H1 (cell line): ENCODE data around the gene HTR2C. TPM values are rescaled to one million over a fixed set of nuclear protein-coding genes. Genes with fewer than 3 reads are reported as not detected.

Experiments used
- CTCF ChIA-PET: fragments of 300-600 bp; sonication (Branson Sonifier 250); formaldehyde crosslinking; loops from one replicate; lab custom pipeline; 2021; ENCODE audit not compliant: partially characterized antibody; lab: Charles Lee
- POLR2A ChIA-PET: fragments of 300-600 bp; sonication (Branson Sonifier 250); formaldehyde crosslinking; loops from one replicate; lab custom pipeline; 2021; ENCODE audit warnings: inconsistent platforms; ENCODE audit not compliant: partially characterized antibody; lab: Charles Lee
- DNase-seq, 2 experiments: peaks; one replicate each; pipeline versions ENCODE4 v3.0.0 to v3.0.0-alpha.2; 2010 to 2022; ENCODE audit warnings: low spot score in 2 of 2, low read depth in 1 of 2, mixed read lengths in 1 of 2
- FAIRE-seq: peaks from 2 replicates; lab custom pipeline; 2011; peaks lifted over from hg19 to GRCh38; lab: Jason Lieb, UNC
- H2AFZ ChIP-seq: 2 replicates; pipeline ENCODE4 v1.8.1; 2012; ENCODE audit warnings: low read length, inconsistent platforms
- H2AK5ac ChIP-seq: 2 replicates; pipeline ENCODE4 v1.6.1; 2013; ENCODE audit warnings: low read depth, low read length
- H2BK120ac ChIP-seq: replicated peaks from 2 replicates; pipeline ENCODE3; 2013; ENCODE audit warnings: low read depth, low read length, inconsistent platforms
- H2BK12ac ChIP-seq: 2 replicates; pipeline ENCODE4 v1.6.1; 2013; ENCODE audit warnings: low read depth, low read length
- H2BK15ac ChIP-seq: 2 replicates; pipeline ENCODE4 v1.6.1; 2013; ENCODE audit warnings: low read length
- H2BK20ac ChIP-seq: 2 replicates; pipeline ENCODE4 v1.6.1; 2013; ENCODE audit warnings: low read length
- H2BK5ac ChIP-seq: 2 replicates; pipeline ENCODE4 v1.6.1; 2013; ENCODE audit warnings: low read depth, low read length
- H3K14ac ChIP-seq: 2 replicates; pipeline ENCODE4 v1.6.1; 2013; ENCODE audit warnings: inconsistent platforms; ENCODE audit not compliant: insufficient read length
- H3K18ac ChIP-seq: 2 replicates; pipeline ENCODE4 v1.6.1; 2013; ENCODE audit warnings: low read length; ENCODE audit errors: extremely low read depth
- H3K23ac ChIP-seq: 2 replicates; pipeline ENCODE4 v1.6.1; 2013; ENCODE audit warnings: inconsistent platforms; ENCODE audit not compliant: insufficient read length
- H3K23me2 ChIP-seq: 2 replicates; pipeline ENCODE4 v1.6.1; 2013; ENCODE audit warnings: low read depth, low read length
- H3K27ac ChIP-seq: 2 replicates; pipeline ENCODE4 v1.6.1; 2011; ENCODE audit warnings: low read depth, low read length, inconsistent platforms
- H3K27me3 ChIP-seq, 4 experiments: replicated peaks in 1 of 4; 1 replicate in 1 of 4; 2 replicates in 3 of 4; pipeline versions ENCODE4 v1.6.1 to v1.8.1; 2011 to 2013; ENCODE audit warnings: low read length in 3 of 4, mild to moderate bottlenecking in 3 of 4, inconsistent platforms in 2 of 4, mixed read lengths in 2 of 4, moderate library complexity in 1 of 4; ENCODE audit not compliant: control insufficient read depth in 3 of 4, insufficient read depth in 3 of 4; ENCODE audit errors: extremely low read depth in 1 of 4
- H3K36me3 ChIP-seq, 4 experiments: 2 replicates each; pipeline versions ENCODE4 v1.6.1 to v1.8.1; 2011 to 2013; ENCODE audit warnings: mild to moderate bottlenecking in 4 of 4, low read length in 3 of 4, moderate library complexity in 2 of 4, control low read depth in 1 of 4, inconsistent platforms in 1 of 4; ENCODE audit not compliant: insufficient read depth in 4 of 4, control insufficient read depth in 2 of 4
- H3K4ac ChIP-seq: replicated peaks from 2 replicates; pipeline ENCODE3; 2013; ENCODE audit warnings: low read length, low read depth, mixed read lengths, inconsistent platforms; ENCODE audit not compliant: insufficient read length
- H3K4me1 ChIP-seq, 4 experiments: replicated peaks in 1 of 4; 1 replicate in 1 of 4; 2 replicates in 3 of 4; pipeline versions ENCODE4 v1.6.1 to v1.8.1; 2011 to 2013; ENCODE audit warnings: low read length in 3 of 4, inconsistent platforms in 2 of 4, mixed read lengths in 1 of 4; ENCODE audit not compliant: insufficient read depth in 4 of 4, control insufficient read depth in 3 of 4
- H3K4me2 ChIP-seq, 2 experiments: 2 replicates each; pipeline versions ENCODE4 v1.6.1 to v1.8.1; 2011 to 2013; ENCODE audit warnings: low read depth in 2 of 2, low read length in 2 of 2, control low read depth in 1 of 2, inconsistent platforms in 1 of 2, mild to moderate bottlenecking in 1 of 2; ENCODE audit not compliant: insufficient read depth in 1 of 2
- H3K4me3 ChIP-seq, 4 experiments: fragments of 200-600, 300-600 bp in 1 of 4; sonication (generic), shearing (Covaris generic), sonication (Bioruptor Twin) in 1 of 4; 2 replicates each; pipeline versions ENCODE4 v1.5.1 to v1.8.1; 2011 to 2016; ENCODE audit warnings: low read length in 4 of 4, low read depth in 3 of 4, control low read depth in 2 of 4, inconsistent platforms in 2 of 4, mild to moderate bottlenecking in 2 of 4, mixed read lengths in 1 of 4, moderate library complexity in 1 of 4; ENCODE audit not compliant: insufficient read depth in 2 of 4; ENCODE audit errors: extremely low read depth in 1 of 4
- H3K56ac ChIP-seq: replicated peaks from 2 replicates; pipeline ENCODE3; 2013; ENCODE audit warnings: low read depth, mild to moderate bottlenecking, mixed read lengths, low read length, inconsistent platforms; ENCODE audit not compliant: insufficient read length
- H3K79me1 ChIP-seq: 2 replicates; pipeline ENCODE4 v1.6.1; 2013; ENCODE audit warnings: low read depth, low read length, control low read depth
- H3K79me2 ChIP-seq, 2 experiments: 2 replicates each; pipeline versions ENCODE4 v1.6.1 to v1.8.1; 2012 to 2013; ENCODE audit warnings: low read length in 2 of 2, mild to moderate bottlenecking in 2 of 2, inconsistent platforms in 1 of 2; ENCODE audit not compliant: insufficient read depth in 2 of 2, control insufficient read depth in 1 of 2
- H3K9ac ChIP-seq, 4 experiments: replicated peaks in 1 of 4; 1 replicate in 1 of 4; 2 replicates in 3 of 4; pipeline versions ENCODE4 v1.6.1 to v1.8.1; 2011 to 2013; ENCODE audit warnings: low read depth in 3 of 4, low read length in 3 of 4, control low read depth in 2 of 4, mild to moderate bottlenecking in 2 of 4, moderate library complexity in 2 of 4, inconsistent platforms in 1 of 4; ENCODE audit errors: extremely low read depth in 1 of 4
- H3K9me3 ChIP-seq, 2 experiments: 2 replicates each; pipeline versions ENCODE4 v1.6.1 to v1.8.1; 2012 to 2013; ENCODE audit warnings: mild to moderate bottlenecking in 2 of 2, moderate library complexity in 2 of 2, control low read depth in 1 of 2, inconsistent platforms in 1 of 2, low read depth in 1 of 2, low read length in 1 of 2, mixed read lengths in 1 of 2; ENCODE audit not compliant: insufficient read depth in 2 of 2
- H4K20me1 ChIP-seq, 2 experiments: replicated peaks in 1 of 2; 2 replicates each; pipeline versions ENCODE3 to v1.8.1; 2011 to 2013; ENCODE audit warnings: inconsistent platforms in 2 of 2, low read length in 2 of 2, mild to moderate bottlenecking in 1 of 2; ENCODE audit not compliant: insufficient read depth in 2 of 2, control insufficient read depth in 1 of 2
- H4K5ac ChIP-seq: 2 replicates; pipeline ENCODE4 v1.6.1; 2013; ENCODE audit warnings: low read length, low read depth, mixed read lengths, inconsistent platforms; ENCODE audit not compliant: insufficient read length
- H4K8ac ChIP-seq: 2 replicates; pipeline ENCODE4 v1.8.0; 2013; ENCODE audit warnings: mild to moderate bottlenecking, moderate library complexity, low read length, inconsistent platforms; ENCODE audit not compliant: insufficient read depth; ENCODE audit errors: extremely low read depth
- H4K91ac ChIP-seq: replicated peaks from 2 replicates; pipeline ENCODE3; 2013; ENCODE audit warnings: low read length, mixed read lengths, inconsistent platforms; ENCODE audit not compliant: insufficient read length
- ASH2L ChIP-seq: fragments of 200-600, 300-600 bp; sonication (generic); IDR thresholded peaks from one replicate; pipeline ENCODE4 v1.7.1; 2017; ENCODE audit warnings: low read length
- CEBPB ChIP-seq: IDR thresholded peaks from 2 replicates; pipeline ENCODE4 v1.6.1; 2012; ENCODE audit warnings: low read depth, low read length
- JUN ChIP-seq: IDR thresholded peaks from 2 replicates; pipeline ENCODE4 v1.6.1; 2011; ENCODE audit warnings: low read depth, mild to moderate bottlenecking, improper control_type of control experiment, low read length
- SUZ12 ChIP-seq: fragments of 200-600 bp; sonication (generic); IDR thresholded peaks from 2 replicates; pipeline ENCODE4 v1.6.1; 2012; ENCODE audit warnings: mild to moderate bottlenecking, inconsistent platforms, low read length, moderate library complexity, mixed read lengths
- WGBS, 2 experiments: shearing (Covaris generic) in 1 of 2; methylation state at CpG; one replicate each; pipeline versions ENCODE4 v1.1.6 to v1.1.7; 2013 to 2015; ENCODE audit warnings: low lambda C conversion rate in 2 of 2, mixed read lengths in 2 of 2, inconsistent platforms in 1 of 2, low coverage in 1 of 2, missing lambda C conversion rate in 1 of 2; ENCODE audit not compliant: insufficient replicate concordance in 2 of 2, insufficient coverage in 1 of 2, insufficient read length in 1 of 2; ENCODE audit errors: extremely low coverage in 1 of 2, missing lambda C conversion rate in 1 of 2; 5-methylcytosine and 5-hydroxymethylcytosine counted together
- polyA plus RNA-seq, 7 experiments: library from polyadenylated mRNA; depleted of rRNA in 3 of 7; stranded (reverse) in 5 of 7; unstranded in 2 of 7; fragments of >200 nt in 5 of 7; fragments of 200-250 nt in 2 of 7; gene quantifications; 1 replicate in 5 of 7; 2 replicates in 1 of 7; 4 replicates in 1 of 7; pipeline versions ENCODE4 v1.2.1 to v1.2.3, GENCODE V29; 2011 to 2013; ENCODE audit warnings: missing spikeins in 2 of 7, mixed read lengths in 2 of 7
- total RNA-seq: library from RNA; stranded (reverse); fragmentation: NEBNext Ultra II Directional; extraction: Animal tissue kit (Norgen Biotek cat#: 25700); gene quantifications from 2 replicates; pipeline ENCODE4 v1.2.1, GENCODE V29; 2021

Gene HTR2C
- total and polyA plus RNA-seq, 2 of the 8 experiments (the other 6 are each of a cell fraction or from before 2014, with no cell fraction given): 1.7 to 2.0 TPM

DNA sequence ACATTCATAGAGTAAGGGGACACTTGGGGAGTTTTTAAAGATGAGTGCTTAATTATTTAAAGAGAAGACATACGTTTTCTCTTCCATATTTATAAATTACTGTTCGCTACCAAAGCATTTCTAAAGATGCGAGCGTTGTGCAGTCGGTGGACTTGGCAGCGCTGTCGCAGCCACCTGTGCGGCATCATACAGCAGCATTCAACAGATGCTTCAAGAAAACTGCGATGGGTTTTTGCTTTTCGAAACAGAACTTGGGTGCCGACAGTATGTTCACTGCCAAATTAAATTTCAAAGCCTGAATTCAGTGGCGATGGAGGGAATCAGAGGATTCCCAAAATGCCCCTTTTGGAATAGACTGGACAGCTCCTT, 1.6 kb upstream of the HTR2C start:
- peak overlapping the region in 2 of 4 experiments; percentile 19 to 72; a peak in 5 of 8 replicates for H3K4me3 ChIP-seq

More for the DNA sequence above, 1.6 kb upstream of the HTR2C start:
- Histone ChIP-seq H4K5ac (no peak overlapping the region), H3K79me1 (no peaks in the 10 kb centered on the region), H3K4me1 (peaks cover 0 to 7% (median 4%) of the 10 kb centered on the region in 4 experiments; a peak in 5 of 7 replicates), H3K18ac (no peak overlapping the region), H3K9me3 (no peaks in the 10 kb centered on the region), H3K23me2 (peaks cover 3% of the 10 kb centered on the region; the same call in 1 of the 2 replicates), H3K27me3 (peaks cover 12 to 62% (median 53%) of the 10 kb centered on the region in 4 experiments), H2AFZ (no peak overlapping the region), H2BK5ac (no peak overlapping the region), H4K20me1 (peaks cover 0 to 2% of the 10 kb centered on the region in 2 experiments), H4K8ac (no peak overlapping the region), H4K91ac (no peak overlapping the region), H3K23ac (no peak overlapping the region), H3K56ac (no peak overlapping the region), H3K4me2 (peak overlapping the region; percentile 91 to 94), H2BK15ac (no peak overlapping the region), H3K9ac (no peak overlapping the region), H2AK5ac (no peak overlapping the region), H2BK120ac (no peak overlapping the region), H2BK20ac (no peak overlapping the region), H3K36me3 (no peaks in the 10 kb centered on the region), H3K27ac (no peak overlapping the region), H3K14ac (no peak overlapping the region), H3K4ac (no peak overlapping the region), H2BK12ac (no peak overlapping the region), H3K79me2 (no peaks in the 10 kb centered on the region)
- 17% methylated on average over 12 of the region's 12 CpGs; no CpG with 5 or more reads in 1 of the 2 experiments for WGBS, 2 experiments
- ChIA-PET CTCF (interaction anchor here (1.4 kb wide), 1 partner anchor 370 kb away, joined by 3 read pairs; no protein-coding TSS in a partner anchor), POLR2A (interaction anchor here (1.3 kb wide), 2 partner anchors 15 to 544 kb away, joined by 3 to 5 read pairs; no protein-coding TSS in a partner anchor)
- TF ChIP-seq ASH2L (no peak), CEBPB (no peak), SUZ12 (0 out of 2 replicates have a peak, but pooled peaks have one; percentile 42), JUN (no peak)
- DNase-seq: no peak
- FAIRE-seq: peak; percentile 84
